ENCODE data around the gene FOXN4. TPM values are rescaled to one million over a fixed set of nuclear protein-coding genes. Genes with fewer than 3 reads are reported as not detected.

The FOXN4 gene
- polyA plus RNA-seq, 1 experiment = not detected

DNA sequence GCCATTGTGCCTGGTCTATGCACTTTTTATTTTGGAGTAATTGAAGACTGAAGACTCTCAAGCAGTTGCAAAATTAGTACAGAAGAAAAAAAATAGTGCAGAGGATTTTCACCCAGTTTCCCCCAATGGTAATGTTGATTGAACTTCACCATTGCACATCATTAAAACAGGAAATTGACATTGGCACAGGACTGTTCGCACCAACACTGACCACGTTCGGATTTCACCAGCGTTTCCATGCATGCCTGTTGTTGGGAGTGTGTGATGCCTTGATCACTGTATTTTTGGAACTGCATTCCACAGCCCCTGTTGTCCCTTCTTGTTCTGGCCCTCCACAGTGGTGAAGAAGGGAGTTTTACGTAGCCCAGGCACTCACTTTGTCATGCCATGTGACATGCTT lies 67.1 kb downstream of the FOXN4 start:
- DNase-seq (ENCODE audit: low read depth) = no peak
- POLR2A ChIA-PET = no interaction called here
- CTCF ChIA-PET = no interaction called here
- TF ChIP-seq, protein P1, sequence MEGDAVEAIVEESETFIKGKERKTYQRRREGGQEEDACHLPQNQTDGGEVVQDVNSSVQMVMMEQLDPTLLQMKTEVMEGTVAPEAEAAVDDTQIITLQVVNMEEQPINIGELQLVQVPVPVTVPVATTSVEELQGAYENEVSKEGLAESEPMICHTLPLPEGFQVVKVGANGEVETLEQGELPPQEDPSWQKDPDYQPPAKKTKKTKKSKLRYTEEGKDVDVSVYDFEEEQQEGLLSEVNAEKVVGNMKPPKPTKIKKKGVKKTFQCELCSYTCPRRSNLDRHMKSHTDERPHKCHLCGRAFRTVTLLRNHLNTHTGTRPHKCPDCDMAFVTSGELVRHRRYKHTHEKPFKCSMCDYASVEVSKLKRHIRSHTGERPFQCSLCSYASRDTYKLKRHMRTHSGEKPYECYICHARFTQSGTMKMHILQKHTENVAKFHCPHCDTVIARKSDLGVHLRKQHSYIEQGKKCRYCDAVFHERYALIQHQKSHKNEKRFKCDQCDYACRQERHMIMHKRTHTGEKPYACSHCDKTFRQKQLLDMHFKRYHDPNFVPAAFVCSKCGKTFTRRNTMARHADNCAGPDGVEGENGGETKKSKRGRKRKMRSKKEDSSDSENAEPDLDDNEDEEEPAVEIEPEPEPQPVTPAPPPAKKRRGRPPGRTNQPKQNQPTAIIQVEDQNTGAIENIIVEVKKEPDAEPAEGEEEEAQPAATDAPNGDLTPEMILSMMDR (IDR thresholded peaks at IDR 0.05; ENCODE audit: insufficient read depth, low read depth, low read length) = no peak
- H3K27me3 ChIP-seq (ENCODE audit: control insufficient read depth, insufficient read depth, low read length) = no peaks in the 10 kb centered on the region
- H3K4me3 ChIP-seq (ENCODE audit: low read depth, low read length) = no peak overlapping the region
- H3K36me3 ChIP-seq (ENCODE audit: control insufficient read depth, insufficient read depth, low read length) = no peaks in the 10 kb centered on the region

DNA sequence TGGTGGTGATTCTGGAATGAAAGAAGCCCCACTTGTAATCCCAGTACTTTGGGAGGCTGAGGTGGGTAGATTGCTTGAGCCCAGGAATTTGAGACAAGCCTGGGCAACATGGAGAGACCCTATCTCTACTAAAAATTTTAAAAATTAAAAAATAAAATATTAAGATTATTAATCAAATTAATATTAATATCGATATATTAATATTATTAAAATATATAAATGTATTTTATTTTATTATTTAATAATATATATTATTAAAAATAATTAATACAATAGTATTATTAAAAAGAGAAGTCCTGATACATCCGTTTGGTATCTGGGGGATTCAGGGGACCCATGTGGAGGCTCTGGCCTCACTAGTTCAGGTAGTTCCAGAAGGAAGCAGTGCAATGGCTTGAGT lies 68.7 kb downstream of the FOXN4 start:
- H3K36me3 ChIP-seq (ENCODE audit: control insufficient read depth, insufficient read depth, low read length) = no peaks in the 10 kb centered on the region
- POLR2A ChIA-PET = no interaction called here
- CTCF ChIA-PET = no interaction called here
- H3K27me3 ChIP-seq (ENCODE audit: control insufficient read depth, insufficient read depth, low read length) = no peaks in the 10 kb centered on the region
- no peak for DNase-seq (ENCODE audit: low read depth)
- no peak overlapping the region for H3K4me3 ChIP-seq (ENCODE audit: low read depth, low read length)
- TF ChIP-seq, protein P1 (IDR thresholded peaks at IDR 0.05; ENCODE audit: insufficient read depth, low read depth, low read length) = no peak

DNA sequence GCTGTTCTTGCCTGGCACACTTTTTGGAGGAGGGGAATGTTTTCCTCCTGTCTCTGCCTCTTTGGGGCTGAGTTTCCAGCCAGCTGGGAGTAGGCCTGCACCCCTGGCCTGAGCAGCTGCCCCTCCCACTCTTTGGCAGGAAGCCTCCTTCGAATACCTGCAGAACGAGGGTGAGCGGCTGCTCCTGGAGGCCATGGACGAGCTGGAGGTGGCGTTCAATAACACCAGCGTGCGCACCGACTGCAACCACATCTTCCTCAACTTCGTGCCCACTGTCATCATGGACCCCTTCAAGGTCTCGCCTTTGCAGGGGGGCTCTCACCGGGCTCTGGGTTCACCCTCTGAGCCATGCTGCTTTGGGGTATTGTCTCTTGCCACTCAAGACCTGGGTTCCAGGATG lies 69.4 kb downstream of the FOXN4 start:
- CTCF ChIA-PET = no interaction called here
- Histone ChIP-seq H3K4me3 (ENCODE audit: low read depth, low read length) (no peak overlapping the region), H3K27me3 (ENCODE audit: control insufficient read depth, insufficient read depth, low read length) (no peaks in the 10 kb centered on the region), H3K36me3 (ENCODE audit: control insufficient read depth, insufficient read depth, low read length) (no peaks in the 10 kb centered on the region)
- POLR2A ChIA-PET = no interaction called here
- TF ChIP-seq, protein P1 (IDR thresholded peaks at IDR 0.05; ENCODE audit: insufficient read depth, low read depth, low read length) = no peak
- no peak for DNase-seq (ENCODE audit: low read depth)

DNA sequence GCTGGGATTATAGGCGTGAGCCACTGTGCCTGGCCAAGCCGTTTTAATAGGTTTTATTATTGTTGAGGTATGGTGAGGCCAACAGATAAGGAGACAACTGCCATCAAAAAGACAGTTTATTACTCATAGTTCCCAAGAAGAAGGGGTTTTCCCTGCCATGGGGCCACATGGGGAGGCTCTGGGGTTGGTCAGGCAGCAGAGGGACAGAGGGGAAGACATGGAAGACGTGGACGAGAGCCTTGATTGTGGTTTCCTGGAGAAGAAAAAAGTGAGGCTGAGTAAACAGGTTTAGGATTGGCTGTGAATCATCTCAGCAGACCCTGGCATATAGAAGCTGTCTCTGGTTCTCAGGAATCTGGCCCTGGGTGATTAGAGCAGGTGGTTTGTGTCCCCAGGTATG lies 69.9 kb downstream of the FOXN4 start:
- CTCF ChIA-PET = interaction anchor here (0.6 kb wide), 1 partner anchor 19 kb away, joined by 3 read pairs; no protein-coding TSS in a partner anchor
- Histone ChIP-seq H3K27me3 (ENCODE audit: control insufficient read depth, insufficient read depth, low read length) (no peaks in the 10 kb centered on the region), H3K4me3 (ENCODE audit: low read depth, low read length) (no peak overlapping the region), H3K36me3 (ENCODE audit: control insufficient read depth, insufficient read depth, low read length) (no peaks in the 10 kb centered on the region)
- TF ChIP-seq, protein P1 (IDR thresholded peaks at IDR 0.05; ENCODE audit: insufficient read depth, low read depth, low read length) = no peak
- POLR2A ChIA-PET = no interaction called here
- DNase-seq (ENCODE audit: low read depth) = no peak

DNA sequence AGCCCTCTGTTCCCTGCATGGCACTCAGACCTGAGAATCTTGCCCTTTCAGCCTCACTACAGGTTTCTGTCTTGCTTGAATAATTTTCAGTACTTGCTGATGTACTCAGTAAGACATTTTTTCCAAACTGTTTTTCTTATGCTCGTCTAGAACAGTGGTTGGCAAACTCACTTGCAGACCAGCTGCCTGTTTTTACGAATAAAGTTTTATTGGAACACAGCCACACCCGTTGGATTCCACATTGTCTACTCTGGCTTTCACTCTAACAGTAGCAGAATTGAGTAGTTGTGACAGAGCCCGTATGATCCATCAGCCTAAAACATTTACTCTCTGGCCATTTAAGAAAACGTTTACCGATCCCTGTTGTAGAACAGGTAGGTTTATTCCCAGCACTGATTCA lies 72.8 kb downstream of the FOXN4 start:
- H3K27me3 ChIP-seq (ENCODE audit: control insufficient read depth, insufficient read depth, low read length) = no peaks in the 10 kb centered on the region
- H3K4me3 ChIP-seq (ENCODE audit: low read depth, low read length) = no peak overlapping the region
- TF ChIP-seq, protein P1 (IDR thresholded peaks at IDR 0.05; ENCODE audit: insufficient read depth, low read depth, low read length) = no peak
- no peak for DNase-seq (ENCODE audit: low read depth)
- POLR2A ChIA-PET = no interaction called here
- H3K36me3 ChIP-seq (ENCODE audit: control insufficient read depth, insufficient read depth, low read length) = no peaks in the 10 kb centered on the region
- CTCF ChIA-PET = interaction anchor here (0.7 kb wide), 1 partner anchor 734 kb away, joined by 3 read pairs; no protein-coding TSS in a partner anchor

All from BJ (cell line).